C4-2B (cell line): Measurements from ENCODE around the gene PP2D1.
"Not testable (repeated sequence)": the region's sequence is repeated elsewhere in the genome, so short reads cannot be mapped to it uniquely, and the experiment has no call there.

Source experiments
- H3K27ac ChIP-seq: fragments of 450-650 bp; 2 replicates; pipeline ENCODE4 v1.5.1; 2017
- ZFX ChIP-seq: fragments of 450-650 bp; IDR thresholded peaks from 2 replicates; pipeline ENCODE4 v1.6.1; 2017
- TF ChIP-seq, protein P1 (sequence below): fragments of 450-650 bp; conservative IDR thresholded peaks from 2 replicates; pipeline ENCODE4 v1.5.1; 2017; ENCODE audit warnings: mild to moderate bottlenecking

Gene PP2D1

GRCh38 chr3:20039765-20040547, 27.9 kb upstream of the PP2D1 start, which contains the start of gene KAT2B:
TSS of gene KAT2B (plus strand) at chr3:20040446. CDS start at chr3:20040478, 32 bp downstream.
- peak within 1 kb of the TSS; percentile 64 for H3K27ac ChIP-seq
- no peak for TF ChIP-seq ZFX
- TF ChIP-seq, protein P1, sequence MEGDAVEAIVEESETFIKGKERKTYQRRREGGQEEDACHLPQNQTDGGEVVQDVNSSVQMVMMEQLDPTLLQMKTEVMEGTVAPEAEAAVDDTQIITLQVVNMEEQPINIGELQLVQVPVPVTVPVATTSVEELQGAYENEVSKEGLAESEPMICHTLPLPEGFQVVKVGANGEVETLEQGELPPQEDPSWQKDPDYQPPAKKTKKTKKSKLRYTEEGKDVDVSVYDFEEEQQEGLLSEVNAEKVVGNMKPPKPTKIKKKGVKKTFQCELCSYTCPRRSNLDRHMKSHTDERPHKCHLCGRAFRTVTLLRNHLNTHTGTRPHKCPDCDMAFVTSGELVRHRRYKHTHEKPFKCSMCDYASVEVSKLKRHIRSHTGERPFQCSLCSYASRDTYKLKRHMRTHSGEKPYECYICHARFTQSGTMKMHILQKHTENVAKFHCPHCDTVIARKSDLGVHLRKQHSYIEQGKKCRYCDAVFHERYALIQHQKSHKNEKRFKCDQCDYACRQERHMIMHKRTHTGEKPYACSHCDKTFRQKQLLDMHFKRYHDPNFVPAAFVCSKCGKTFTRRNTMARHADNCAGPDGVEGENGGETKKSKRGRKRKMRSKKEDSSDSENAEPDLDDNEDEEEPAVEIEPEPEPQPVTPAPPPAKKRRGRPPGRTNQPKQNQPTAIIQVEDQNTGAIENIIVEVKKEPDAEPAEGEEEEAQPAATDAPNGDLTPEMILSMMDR = peak; percentile 65

DNA sequence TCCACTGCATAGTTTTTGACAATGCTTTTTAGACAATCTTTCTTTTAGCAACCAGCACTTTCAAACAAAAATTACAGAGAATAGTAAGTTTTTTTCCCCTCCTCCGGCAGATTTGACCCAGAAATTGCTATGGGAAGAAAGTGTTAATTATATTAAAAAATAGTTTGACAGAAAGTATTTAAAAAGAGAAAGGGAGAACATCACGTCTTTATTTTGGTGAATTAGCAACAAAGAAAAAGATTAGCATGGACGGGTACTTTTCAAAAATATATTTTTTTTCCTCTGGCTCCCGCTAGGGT, 27.4 kb upstream of the PP2D1 start:
- TF ChIP-seq ZFX = no peak
- TF ChIP-seq, protein P1 = no peak
- H3K27ac ChIP-seq = peak overlapping the region; percentile 64; the same call in 1 of the 2 replicates

GRCh38 chr3:20038699-20039465, 26.8 kb upstream of the PP2D1 start:
- TF ChIP-seq, protein P1 = no peak
- no peak for TF ChIP-seq ZFX
- H3K27ac ChIP-seq = no peak overlapping the region

DNA sequence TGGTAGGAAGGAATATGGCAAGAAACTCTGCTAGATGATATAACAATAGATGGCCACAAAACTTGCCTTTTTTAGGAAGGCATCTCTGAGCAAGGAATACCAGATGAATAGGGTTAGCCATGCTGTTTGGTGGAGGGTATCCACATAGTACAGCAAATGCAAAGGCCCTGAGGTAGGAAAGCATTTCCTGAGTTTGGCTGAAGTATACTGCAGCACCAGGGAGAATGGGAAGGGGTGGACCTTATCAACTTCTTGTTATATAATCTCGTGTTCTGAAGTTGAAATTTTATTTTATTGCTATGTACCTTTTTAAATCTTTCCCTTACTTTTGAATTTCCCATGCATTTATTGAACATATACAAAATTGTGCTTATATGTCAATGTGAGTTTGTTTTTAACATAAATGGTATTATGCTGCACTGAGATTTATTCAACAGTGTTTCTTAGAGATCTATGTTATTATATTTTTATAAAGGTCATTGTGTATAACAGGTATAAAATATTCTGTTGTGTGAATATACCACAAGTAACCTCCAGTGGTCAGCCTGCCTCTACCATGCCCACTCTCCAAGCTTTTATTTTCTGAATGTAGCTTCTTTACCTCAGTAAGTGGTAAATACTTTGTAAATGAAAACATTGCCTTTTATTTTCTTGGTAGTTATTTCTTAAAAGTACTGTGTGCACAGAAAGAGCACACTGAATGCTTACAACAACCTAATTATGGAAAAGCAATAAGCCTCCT, 25.4 kb upstream of the PP2D1 start:
- no peak overlapping the region for H3K27ac ChIP-seq
- no peak for TF ChIP-seq ZFX
- TF ChIP-seq, protein P1 = peak; percentile 8; the same call in 1 of the 2 replicates

DNA sequence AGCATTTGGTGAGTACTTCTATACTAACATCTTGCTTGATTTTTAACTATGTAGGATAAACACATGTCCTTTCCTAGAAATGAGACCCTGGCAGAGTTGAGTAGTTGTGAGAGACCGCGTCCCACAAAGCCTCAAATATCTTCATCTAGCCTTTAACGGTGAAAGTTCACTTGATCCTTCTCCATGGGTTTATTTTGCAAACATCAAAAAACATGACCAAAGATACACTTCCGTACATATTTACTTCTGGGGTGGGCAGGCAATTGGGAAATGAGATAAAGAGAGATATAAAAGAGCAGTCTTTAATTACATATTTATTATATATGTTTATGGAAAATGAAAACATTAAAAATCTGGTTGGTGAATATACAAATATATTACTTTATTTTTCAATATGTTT, 23.0 kb upstream of the PP2D1 start:
- H3K27ac ChIP-seq = no peak overlapping the region
- TF ChIP-seq ZFX = no peak
- TF ChIP-seq, protein P1 = no peak

GRCh38 chr3:20031939-20032338, 19.9 kb upstream of the PP2D1 start:
- H3K27ac ChIP-seq = not testable (repeated sequence)

- H3K27ac ChIP-seq = no peak overlapping the region
- TF ChIP-seq ZFX = no peak
- TF ChIP-seq, protein P1 = no peak
Observed at GRCh38 chr3:20028905-20029331, 16.9 kb upstream of the PP2D1 start.
